Gastrocnemius medialis (tissue), 4 donors: ENCODE measurements around the gene UGT1A8. TPM values are rescaled to one million over a fixed set of nuclear protein-coding genes. Genes with fewer than 3 reads are reported as not detected.

ENCODE experiments used
- ATAC-seq, 2 donors: fragments of 150-250 bp; one replicate each; pipeline ENCODE4 v1.9.1; 2016
- DNase-seq, 2 donors: peaks; one replicate each; pipeline ENCODE4 v3.0.0-alpha.2; 2019
- H3K27ac ChIP-seq, 4 donors: fragments of 200-600 bp; sonication (generic); 1 replicate in 1 of 4; 2 replicates in 3 of 4; pipeline ENCODE4 v1.5.1; 2016 to 2018; ENCODE audit warnings: mild to moderate bottlenecking in 2 of 4, moderate library complexity in 1 of 4
- H3K27me3 ChIP-seq, 3 donors: fragments of 200-600 bp; sonication (generic) in 2 of 3; 1 replicate in 1 of 3; 2 replicates in 2 of 3; pipeline versions ENCODE4 v1.5.1 to v1.6.0; 2016 to 2019; ENCODE audit warnings: mild to moderate bottlenecking in 1 of 3, moderate library complexity in 1 of 3
- H3K36me3 ChIP-seq, 2 donors: fragments of 200-600 bp; sonication (generic) in 1 of 2; one replicate each; pipeline ENCODE4 v1.5.1; 2017 to 2018
- H3K4me1 ChIP-seq, 2 donors: fragments of 200-600 bp; sonication (generic) in 1 of 2; one replicate each; pipeline ENCODE4 v1.5.1; 2016 to 2017; ENCODE audit warnings: mild to moderate bottlenecking in 2 of 2
- H3K4me3 ChIP-seq, 4 donors: fragments of 200-600 bp; sonication (generic) in 3 of 4; 1 replicate in 1 of 4; 2 replicates in 3 of 4; pipeline ENCODE4 v1.5.1; 2016 to 2019; ENCODE audit warnings: mild to moderate bottlenecking in 2 of 4
- H3K9me3 ChIP-seq, 3 donors: fragments of 200-600 bp; sonication (generic) in 2 of 3; 1 replicate in 1 of 3; 2 replicates in 2 of 3; pipeline ENCODE4 v1.5.1; 2016 to 2019
- CTCF ChIP-seq, 5 experiments: fragments of 450-650 bp in 3 of 5; fragments of 200-600 bp in 2 of 5; sonication (generic) in 2 of 5; IDR thresholded peaks in 4 of 5; conservative IDR thresholded peaks in 1 of 5; 1 replicate in 4 of 5; 2 replicates in 1 of 5; pipeline ENCODE4 v1.5.1; 2016 to 2019; ENCODE audit warnings: antibody characterized with exemption in 5 of 5, mild to moderate bottlenecking in 3 of 5, moderate library complexity in 3 of 5
- POLR2A ChIP-seq, 2 donors: fragments of 450-650 bp; IDR thresholded peaks; one replicate each; pipeline ENCODE4 v1.6.1; 2017; ENCODE audit warnings: antibody characterized with exemption in 2 of 2, mild to moderate bottlenecking in 2 of 2, moderate library complexity in 2 of 2
- in situ Hi-C, 4 donors: fragments of 200-750 bp; cut with MboI; loops; one replicate each; pipeline versions ENCODE4 v1.15.0 to v1.8.0; 2017; ENCODE audit warnings: low sequenced_read_pairs in 4 of 4
- intact Hi-C: fragments of 100-400 bp; cut with DNase I; formaldehyde crosslinking; loops from one replicate; pipeline ENCODE4 v1.15.1; 2023; ENCODE audit warnings: low total_unique reads
- total RNA-seq, 4 donors: library from RNA; depleted of rRNA; stranded (reverse); fragments of >200 nt; gene quantifications; one replicate each; pipeline versions ENCODE4 v1.1.0 to v1.2.3, GENCODE V29; 2016

Gene UGT1A8
- total RNA-seq, 4 donors from 2014 or later, result not detected

- no peak for ATAC-seq
- intact Hi-C loops, result no loop called here
Measured at GRCh38 chr2:233705911-233706506, 88.6 kb downstream of the UGT1A8 start.

GRCh38 chr2:233706720-233707119 is 89.3 kb downstream of the UGT1A8 start:
- no peaks in the 10 kb centered on the region for H3K36me3 ChIP-seq

More at GRCh38 chr2:233705911-233706506, 88.6 kb downstream of the UGT1A8 start:
- no peak overlapping the region for H3K4me3 ChIP-seq
- no peaks in the 10 kb centered on the region for H3K36me3 ChIP-seq
- in situ Hi-C loops, result no loop called here
- TF ChIP-seq POLR2A (IDR thresholded peaks at IDR 0.05) (no peak), CTCF (IDR thresholded peaks at IDR 0.05 in 4 of 5, conservative IDR thresholded peaks at IDR 0.05 in 1 of 5) (no peak)
- no peaks in the 10 kb centered on the region for H3K27me3 ChIP-seq
- no peaks in the 10 kb centered on the region for H3K4me1 ChIP-seq
- H3K9me3 ChIP-seq, result no peaks in the 10 kb centered on the region
- peak in 1 of 2 donors; percentile 16 for DNase-seq
- H3K27ac ChIP-seq, result no peak overlapping the region

GRCh38 chr2:233707940-233708644 is 90.7 kb downstream of the UGT1A8 start:
- Histone ChIP-seq H3K4me1 (no peaks in the 10 kb centered on the region), H3K4me3 (no peak overlapping the region), H3K9me3 (no peaks in the 10 kb centered on the region), H3K27ac (no peak overlapping the region), H3K36me3 (no peaks in the 10 kb centered on the region), H3K27me3 (no peaks in the 10 kb centered on the region)
- no peak for TF ChIP-seq CTCF (IDR thresholded peaks at IDR 0.05 in 4 of 5, conservative IDR thresholded peaks at IDR 0.05 in 1 of 5)
- no peak for TF ChIP-seq POLR2A (IDR thresholded peaks at IDR 0.05)
- intact Hi-C loops (no loop called here), in situ Hi-C loops (no loop called here)
- ATAC-seq (no peak), DNase-seq (no peak)

More at GRCh38 chr2:233706720-233707119, 89.3 kb downstream of the UGT1A8 start:
- Histone ChIP-seq H3K4me3 (no peak overlapping the region), H3K9me3 (no peaks in the 10 kb centered on the region), H3K27ac (no peak overlapping the region), H3K4me1 (no peaks in the 10 kb centered on the region), H3K27me3 (no peaks in the 10 kb centered on the region)
- TF ChIP-seq CTCF (IDR thresholded peaks at IDR 0.05 in 4 of 5, conservative IDR thresholded peaks at IDR 0.05 in 1 of 5) (no peak), POLR2A (IDR thresholded peaks at IDR 0.05) (no peak)
- DNase-seq (no peak), ATAC-seq (no peak)
- intact Hi-C loops (no loop called here), in situ Hi-C loops (no loop called here)

- DNase-seq (no peak), ATAC-seq (no peak)
- Histone ChIP-seq H3K4me1 (no peaks in the 10 kb centered on the region), H3K36me3 (no peaks in the 10 kb centered on the region), H3K4me3 (no peak overlapping the region), H3K27me3 (no peaks in the 10 kb centered on the region), H3K27ac (no peak overlapping the region), H3K9me3 (no peaks in the 10 kb centered on the region)
- in situ Hi-C loops, result no loop called here
- TF ChIP-seq POLR2A (IDR thresholded peaks at IDR 0.05), result no peak
- intact Hi-C loops, result no loop called here
Measured at GRCh38 chr2:233708942-233709341, 91.5 kb downstream of the UGT1A8 start.

GRCh38 chr2:233711312-233712008 is 94.0 kb downstream of the UGT1A8 start:
- in situ Hi-C loops, result no loop called here
- Histone ChIP-seq H3K36me3 (no peaks in the 10 kb centered on the region), H3K4me1 (no peaks in the 10 kb centered on the region), H3K27ac (no peak overlapping the region), H3K4me3 (no peak overlapping the region), H3K9me3 (no peaks in the 10 kb centered on the region), H3K27me3 (no peaks in the 10 kb centered on the region)
- intact Hi-C loops, result no loop called here
- peak in 3 of 5 experiments; percentile 40 to 51 (median 42) for TF ChIP-seq CTCF (IDR thresholded peaks at IDR 0.05 in 4 of 5, conservative IDR thresholded peaks at IDR 0.05 in 1 of 5)
- no peak for TF ChIP-seq POLR2A (IDR thresholded peaks at IDR 0.05)
- DNase-seq (peak in 1 of 2 donors; percentile 19), ATAC-seq (no peak)
